Measurements from ENCODE around the gene NDEL1.

NDEL1 gene

GRCh38 chr17:8406174-8406573, 29.5 kb upstream of the NDEL1 start:
- TF ChIP-seq RAD21 (IDR thresholded peaks at IDR 0.05; ENCODE audit: low read depth) (no peak), TEAD4 (IDR thresholded peaks at IDR 0.05) (no peak), FOXM1 (IDR thresholded peaks at IDR 0.05; ENCODE audit: borderline replicate concordance, low read depth) (no peak), TAF1 (IDR thresholded peaks at IDR 0.05; ENCODE audit: low read depth) (no peak), USF1 (IDR thresholded peaks at IDR 0.05) (no peak), EGR1 (IDR thresholded peaks at IDR 0.05) (no peak), TCF12 (IDR thresholded peaks at IDR 0.05; ENCODE audit: low read depth) (no peak), EP300 (IDR thresholded peaks at IDR 0.05; ENCODE audit: borderline replicate concordance) (no peak)
- TF ChIP-seq, protein P1, sequence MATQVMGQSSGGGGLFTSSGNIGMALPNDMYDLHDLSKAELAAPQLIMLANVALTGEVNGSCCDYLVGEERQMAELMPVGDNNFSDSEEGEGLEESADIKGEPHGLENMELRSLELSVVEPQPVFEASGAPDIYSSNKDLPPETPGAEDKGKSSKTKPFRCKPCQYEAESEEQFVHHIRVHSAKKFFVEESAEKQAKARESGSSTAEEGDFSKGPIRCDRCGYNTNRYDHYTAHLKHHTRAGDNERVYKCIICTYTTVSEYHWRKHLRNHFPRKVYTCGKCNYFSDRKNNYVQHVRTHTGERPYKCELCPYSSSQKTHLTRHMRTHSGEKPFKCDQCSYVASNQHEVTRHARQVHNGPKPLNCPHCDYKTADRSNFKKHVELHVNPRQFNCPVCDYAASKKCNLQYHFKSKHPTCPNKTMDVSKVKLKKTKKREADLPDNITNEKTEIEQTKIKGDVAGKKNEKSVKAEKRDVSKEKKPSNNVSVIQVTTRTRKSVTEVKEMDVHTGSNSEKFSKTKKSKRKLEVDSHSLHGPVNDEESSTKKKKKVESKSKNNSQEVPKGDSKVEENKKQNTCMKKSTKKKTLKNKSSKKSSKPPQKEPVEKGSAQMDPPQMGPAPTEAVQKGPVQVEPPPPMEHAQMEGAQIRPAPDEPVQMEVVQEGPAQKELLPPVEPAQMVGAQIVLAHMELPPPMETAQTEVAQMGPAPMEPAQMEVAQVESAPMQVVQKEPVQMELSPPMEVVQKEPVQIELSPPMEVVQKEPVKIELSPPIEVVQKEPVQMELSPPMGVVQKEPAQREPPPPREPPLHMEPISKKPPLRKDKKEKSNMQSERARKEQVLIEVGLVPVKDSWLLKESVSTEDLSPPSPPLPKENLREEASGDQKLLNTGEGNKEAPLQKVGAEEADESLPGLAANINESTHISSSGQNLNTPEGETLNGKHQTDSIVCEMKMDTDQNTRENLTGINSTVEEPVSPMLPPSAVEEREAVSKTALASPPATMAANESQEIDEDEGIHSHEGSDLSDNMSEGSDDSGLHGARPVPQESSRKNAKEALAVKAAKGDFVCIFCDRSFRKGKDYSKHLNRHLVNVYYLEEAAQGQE (IDR thresholded peaks at IDR 0.05; ENCODE audit: low read depth), result no peak

DNA sequence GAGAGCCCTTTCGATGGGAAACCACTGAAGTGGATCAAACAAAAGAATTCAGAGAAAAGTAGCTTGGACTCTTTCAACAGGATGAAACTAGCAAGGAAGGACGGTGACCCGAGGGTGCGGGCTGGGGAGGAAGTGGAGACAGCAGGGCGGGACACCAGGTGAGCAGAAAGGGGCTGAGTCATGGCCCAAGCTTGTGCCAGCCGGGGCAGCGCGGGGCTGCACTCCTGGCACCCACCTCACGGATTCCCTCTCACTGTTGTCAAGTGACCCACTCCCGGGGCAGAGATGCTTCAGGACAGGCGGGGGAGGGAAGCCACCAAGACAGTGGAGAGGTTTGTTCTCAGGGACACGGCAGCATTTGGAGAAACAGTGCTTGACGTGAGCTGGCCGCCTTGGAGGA, 27.3 kb upstream of the NDEL1 start:
- TF ChIP-seq, protein P2, sequence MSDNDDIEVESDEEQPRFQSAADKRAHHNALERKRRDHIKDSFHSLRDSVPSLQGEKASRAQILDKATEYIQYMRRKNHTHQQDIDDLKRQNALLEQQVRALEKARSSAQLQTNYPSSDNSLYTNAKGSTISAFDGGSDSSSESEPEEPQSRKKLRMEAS (IDR thresholded peaks at IDR 0.05), result 0 out of 2 replicates have a peak, but pooled peaks have one; percentile 30
- TF ChIP-seq TCF12 (IDR thresholded peaks at IDR 0.05; ENCODE audit: low read depth) (0 out of 2 replicates have a peak, but pooled peaks have one; percentile 16), CEBPB (IDR thresholded peaks at IDR 0.05) (no peak)

GRCh38 chr17:8409966-8410882, 25.5 kb upstream of the NDEL1 start:
- TF ChIP-seq YY1 (IDR thresholded peaks at IDR 0.05; ENCODE audit: low read depth) (no peak), USF1 (IDR thresholded peaks at IDR 0.05) (no peak), TEAD4 (IDR thresholded peaks at IDR 0.05) (peak; percentile 8; the same call in 1 of the 2 replicates), ZBTB7A (IDR thresholded peaks at IDR 0.05; ENCODE audit: low read depth) (no peak), RAD21 (IDR thresholded peaks at IDR 0.05; ENCODE audit: low read depth) (peak; percentile 81)
- TF ChIP-seq, protein P2 (IDR thresholded peaks at IDR 0.05), result no peak

DNA sequence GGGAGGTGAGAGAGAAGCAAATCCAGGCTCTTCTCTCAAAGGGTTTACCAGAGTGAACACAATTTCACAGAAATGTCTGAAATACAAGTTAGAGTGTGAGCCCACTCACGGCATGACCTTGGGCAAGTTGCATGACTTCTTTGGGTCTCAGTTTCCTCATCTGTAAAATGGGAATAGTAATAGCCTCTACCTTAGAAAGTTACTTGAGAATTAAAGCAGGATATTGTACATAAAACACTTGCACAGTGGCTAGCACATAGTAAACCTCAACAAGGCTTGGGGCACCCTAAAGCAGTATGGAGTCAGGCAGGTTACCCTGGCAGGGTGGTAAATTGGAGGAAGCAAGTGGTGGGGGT, 24.8 kb upstream of the NDEL1 start:
- TF ChIP-seq, protein P1 (IDR thresholded peaks at IDR 0.05; ENCODE audit: low read depth), result no peak
- TF ChIP-seq USF1 (IDR thresholded peaks at IDR 0.05), result no peak
- TF ChIP-seq EGR1 (IDR thresholded peaks at IDR 0.05), result no peak
- TF ChIP-seq TCF12 (IDR thresholded peaks at IDR 0.05; ENCODE audit: low read depth), result no peak
- TF ChIP-seq CEBPB (IDR thresholded peaks at IDR 0.05), result no peak
- TF ChIP-seq YY1 (IDR thresholded peaks at IDR 0.05; ENCODE audit: low read depth), result no peak
- no peak for TF ChIP-seq FOXM1 (IDR thresholded peaks at IDR 0.05; ENCODE audit: borderline replicate concordance, low read depth)
- no peak for TF ChIP-seq TEAD4 (IDR thresholded peaks at IDR 0.05)
- no peak for TF ChIP-seq RAD21 (IDR thresholded peaks at IDR 0.05; ENCODE audit: low read depth)
- no peak for TF ChIP-seq TAF1 (IDR thresholded peaks at IDR 0.05; ENCODE audit: low read depth)
- TF ChIP-seq, protein P2 (IDR thresholded peaks at IDR 0.05), result no peak
- no peak for TF ChIP-seq ZBTB7A (IDR thresholded peaks at IDR 0.05; ENCODE audit: low read depth)
- no peak for TF ChIP-seq EP300 (IDR thresholded peaks at IDR 0.05; ENCODE audit: borderline replicate concordance)
- no peak for TF ChIP-seq NFIC (IDR thresholded peaks at IDR 0.05)
- TF ChIP-seq CREB1 (IDR thresholded peaks at IDR 0.05; ENCODE audit: low read depth), result no peak

GRCh38 chr17:8412089-8412488, 23.6 kb upstream of the NDEL1 start:
- no peak for TF ChIP-seq FOXM1 (IDR thresholded peaks at IDR 0.05; ENCODE audit: borderline replicate concordance, low read depth)
- TF ChIP-seq TCF12 (IDR thresholded peaks at IDR 0.05; ENCODE audit: low read depth), result no peak
- TF ChIP-seq ZBTB7A (IDR thresholded peaks at IDR 0.05; ENCODE audit: low read depth), result no peak
- TF ChIP-seq NFIC (IDR thresholded peaks at IDR 0.05), result no peak
- TF ChIP-seq, protein P2 (IDR thresholded peaks at IDR 0.05), result no peak
- no peak for TF ChIP-seq TAF1 (IDR thresholded peaks at IDR 0.05; ENCODE audit: low read depth)
- no peak for TF ChIP-seq CEBPB (IDR thresholded peaks at IDR 0.05)
- TF ChIP-seq EGR1 (IDR thresholded peaks at IDR 0.05), result no peak
- no peak for TF ChIP-seq EP300 (IDR thresholded peaks at IDR 0.05; ENCODE audit: borderline replicate concordance)
- no peak for TF ChIP-seq RAD21 (IDR thresholded peaks at IDR 0.05; ENCODE audit: low read depth)
- TF ChIP-seq, protein P1 (IDR thresholded peaks at IDR 0.05; ENCODE audit: low read depth), result no peak
- no peak for TF ChIP-seq USF1 (IDR thresholded peaks at IDR 0.05)
- no peak for TF ChIP-seq CREB1 (IDR thresholded peaks at IDR 0.05; ENCODE audit: low read depth)
- no peak for TF ChIP-seq YY1 (IDR thresholded peaks at IDR 0.05; ENCODE audit: low read depth)
- no peak for TF ChIP-seq TEAD4 (IDR thresholded peaks at IDR 0.05)

Measured in Ishikawa (cell line).